K562 (cell line): ENCODE data around the gene ATP6V1A. TPM values are rescaled to one million over a fixed set of nuclear protein-coding genes. Genes with fewer than 3 reads are reported as not detected.

Experiments used
- CREBBP ChIP-seq: IDR thresholded peaks from one replicate; pipeline ENCODE4 v1.6.1; 2012; ENCODE audit warnings: low read depth, mild to moderate bottlenecking, control low read depth, inconsistent platforms, low read length
- MAFK ChIP-seq: IDR thresholded peaks from 2 replicates; pipeline ENCODE4 v1.6.1; 2011; ENCODE audit warnings: low read length, improper control_type of control experiment
- MEIS2 ChIP-seq: fragments of 450-650 bp; IDR thresholded peaks from 2 replicates; pipeline ENCODE4 v1.6.1; 2014; ENCODE audit warnings: mild to moderate bottlenecking; ENCODE audit not compliant: partially characterized antibody
- SLC30A9 ChIP-seq: fragments of 250-450 bp; sonication (Bioruptor Pico); IDR thresholded peaks from 2 replicates; pipeline ENCODE4 v1.8.0; 2022; ENCODE audit warnings: mild to moderate bottlenecking, moderate library complexity
- U2AF2 ChIP-seq: fragments of 200-400 bp; formaldehyde crosslinking; optimal IDR thresholded peaks from 2 replicates; pipeline ENCODE3; 2017; ENCODE audit warnings: low read depth, mild to moderate bottlenecking, low read length
- ZNF175 ChIP-seq: fragments of 200-800 bp; sonication (Bioruptor generic); IDR thresholded peaks from 2 replicates; pipeline ENCODE4 v1.6.1; 2016; ENCODE audit warnings: low read depth, mild to moderate bottlenecking, missing genetic modification characterization, missing compliant biosample characterization
- ZNF584 ChIP-seq: fragments of 200-800 bp; sonication (Bioruptor generic); IDR thresholded peaks from 2 replicates; pipeline ENCODE4 v1.6.1; 2016; ENCODE audit warnings: low read depth, mild to moderate bottlenecking, missing genetic modification characterization, missing compliant biosample characterization
- polyA plus RNA-seq, 8 experiments: library from polyadenylated mRNA; depleted of rRNA in 4 of 8; stranded (reverse) in 5 of 8; unstranded in 3 of 8; fragments of >200 nt; fragmentation: Nextera tagmentation in 2 of 8; fragmentation: Illumina TruSeq in 1 of 8; extraction: Ambion mirVana in 2 of 8; extraction: Trizol in 1 of 8; gene quantifications; 2 replicates each; pipeline versions ENCODE4 v1.2.1 to v1.2.3, GENCODE V29; 2011 to 2014; ENCODE audit warnings: inconsistent platforms in 1 of 8, missing spikeins in 1 of 8
- total RNA-seq, 7 experiments: library from RNA; depleted of rRNA in 6 of 7; stranded (reverse); fragments of >200 nt in 6 of 7; fragmentation: Illumina TruSeq in 2 of 7; extraction: Trizol in 2 of 7; gene quantifications; 2 replicates each; pipeline versions ENCODE4 v1.2.1 to v1.2.3, GENCODE V29; 2011 to 2021; ENCODE audit warnings: low replicate concordance in 1 of 7
- TF ChIP-seq, protein P1 (sequence below): fragments of 450-650 bp; formaldehyde crosslinking; IDR thresholded peaks from 2 replicates; pipeline ENCODE4 v1.4.0; 2020; ENCODE audit warnings: mild to moderate bottlenecking, mixed read lengths
- TF ChIP-seq, protein P2 (sequence below): sonication (generic); formaldehyde crosslinking; IDR thresholded peaks from 2 replicates; pipeline ENCODE4 v1.8.0; 2022; ENCODE audit warnings: mild to moderate bottlenecking, missing genetic modification reagents
- TF ChIP-seq, protein P3 (sequence below): fragments of 450-650 bp; IDR thresholded peaks from 2 replicates; pipeline ENCODE4 v1.6.1; 2016; ENCODE audit warnings: mild to moderate bottlenecking, moderate library complexity
- TF ChIP-seq, protein P4 (sequence below): fragments of 250-450 bp; sonication (Bioruptor Pico); IDR thresholded peaks from 2 replicates; pipeline ENCODE4 v1.8.0; 2021; ENCODE audit warnings: moderate library complexity, mild to moderate bottlenecking, inconsistent platforms
- TF ChIP-seq, protein P5 (sequence below): fragments of 450-650 bp; conservative IDR thresholded peaks from 2 replicates; pipeline ENCODE4 v1.6.1; 2016; ENCODE audit warnings: missing genetic modification characterization, low read depth, mild to moderate bottlenecking, missing compliant biosample characterization, moderate library complexity

ATP6V1A gene
- total and polyA plus RNA-seq, 9 of the 15 experiments (the other 6 are each of a cell fraction or from before 2014, with no cell fraction given): 23.6 to 57.1 (median 39.9) TPM

DNA sequence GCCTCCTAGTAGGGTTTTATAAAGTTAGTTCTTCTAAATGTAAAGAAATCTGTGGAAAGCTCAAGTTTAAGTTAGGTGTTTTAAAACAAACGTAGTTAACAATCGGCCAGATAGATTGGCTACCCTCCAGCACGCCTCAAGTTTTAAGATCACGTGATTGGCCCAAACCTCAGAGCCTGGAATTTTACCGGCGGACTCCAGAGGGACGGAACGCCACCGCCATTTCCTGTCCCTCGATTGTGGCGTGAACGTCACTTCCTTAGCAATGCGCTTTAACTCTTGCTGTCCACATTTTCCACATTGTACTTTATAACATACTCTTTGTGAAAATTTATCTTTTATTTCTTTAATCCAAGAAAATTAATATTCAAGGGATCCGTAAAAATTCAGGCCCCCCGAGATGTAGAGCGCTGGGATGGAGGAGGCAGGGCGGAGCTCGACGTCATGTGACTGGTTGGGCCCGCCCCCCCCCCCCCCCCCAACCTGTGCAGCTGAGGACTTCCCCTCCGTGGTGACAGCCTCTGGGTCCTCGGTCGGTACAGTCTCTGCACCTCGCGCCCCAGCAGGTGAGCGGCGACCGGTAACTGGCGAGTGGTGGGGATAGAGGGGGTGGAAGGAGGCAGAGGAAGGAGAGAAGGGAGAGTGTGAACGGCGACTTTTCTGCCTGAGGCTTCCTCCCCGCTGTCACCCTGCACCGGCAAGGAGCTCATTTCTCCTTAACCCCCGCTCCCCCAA is at the start of gene ATP6V1A (continued):
- TF ChIP-seq, protein P1, sequence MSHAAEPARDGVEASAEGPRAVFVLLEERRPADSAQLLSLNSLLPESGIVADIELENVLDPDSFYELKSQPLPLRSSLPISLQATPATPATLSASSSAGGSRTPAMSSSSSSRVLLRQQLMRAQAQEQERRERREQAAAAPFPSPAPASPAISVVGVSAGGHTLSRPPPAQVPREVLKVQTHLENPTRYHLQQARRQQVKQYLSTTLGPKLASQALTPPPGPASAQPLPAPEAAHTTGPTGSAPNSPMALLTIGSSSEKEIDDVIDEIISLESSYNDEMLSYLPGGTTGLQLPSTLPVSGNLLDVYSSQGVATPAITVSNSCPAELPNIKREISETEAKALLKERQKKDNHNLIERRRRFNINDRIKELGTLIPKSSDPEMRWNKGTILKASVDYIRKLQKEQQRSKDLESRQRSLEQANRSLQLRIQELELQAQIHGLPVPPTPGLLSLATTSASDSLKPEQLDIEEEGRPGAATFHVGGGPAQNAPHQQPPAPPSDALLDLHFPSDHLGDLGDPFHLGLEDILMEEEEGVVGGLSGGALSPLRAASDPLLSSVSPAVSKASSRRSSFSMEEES (CRISPR knock-in tag): peak; percentile 97
- TF ChIP-seq, protein P2, sequence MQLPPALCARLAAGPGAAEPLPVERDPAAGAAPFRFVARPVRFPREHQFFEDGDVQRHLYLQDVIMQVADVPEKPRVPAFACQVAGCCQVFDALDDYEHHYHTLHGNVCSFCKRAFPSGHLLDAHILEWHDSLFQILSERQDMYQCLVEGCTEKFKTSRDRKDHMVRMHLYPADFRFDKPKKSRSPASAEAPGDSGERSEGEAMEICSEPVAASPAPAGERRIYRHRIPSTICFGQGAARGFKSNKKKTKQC (CRISPR knock-in tag): no peak
- TF ChIP-seq U2AF2 (no peak), CREBBP (no peak), ZNF175 (no peak), SLC30A9 (CRISPR knock-in tag) (no peak), MAFK (no peak), ZNF584 (CRISPR knock-in tag) (no peak), MEIS2 (no peak)
- TF ChIP-seq, protein P3, sequence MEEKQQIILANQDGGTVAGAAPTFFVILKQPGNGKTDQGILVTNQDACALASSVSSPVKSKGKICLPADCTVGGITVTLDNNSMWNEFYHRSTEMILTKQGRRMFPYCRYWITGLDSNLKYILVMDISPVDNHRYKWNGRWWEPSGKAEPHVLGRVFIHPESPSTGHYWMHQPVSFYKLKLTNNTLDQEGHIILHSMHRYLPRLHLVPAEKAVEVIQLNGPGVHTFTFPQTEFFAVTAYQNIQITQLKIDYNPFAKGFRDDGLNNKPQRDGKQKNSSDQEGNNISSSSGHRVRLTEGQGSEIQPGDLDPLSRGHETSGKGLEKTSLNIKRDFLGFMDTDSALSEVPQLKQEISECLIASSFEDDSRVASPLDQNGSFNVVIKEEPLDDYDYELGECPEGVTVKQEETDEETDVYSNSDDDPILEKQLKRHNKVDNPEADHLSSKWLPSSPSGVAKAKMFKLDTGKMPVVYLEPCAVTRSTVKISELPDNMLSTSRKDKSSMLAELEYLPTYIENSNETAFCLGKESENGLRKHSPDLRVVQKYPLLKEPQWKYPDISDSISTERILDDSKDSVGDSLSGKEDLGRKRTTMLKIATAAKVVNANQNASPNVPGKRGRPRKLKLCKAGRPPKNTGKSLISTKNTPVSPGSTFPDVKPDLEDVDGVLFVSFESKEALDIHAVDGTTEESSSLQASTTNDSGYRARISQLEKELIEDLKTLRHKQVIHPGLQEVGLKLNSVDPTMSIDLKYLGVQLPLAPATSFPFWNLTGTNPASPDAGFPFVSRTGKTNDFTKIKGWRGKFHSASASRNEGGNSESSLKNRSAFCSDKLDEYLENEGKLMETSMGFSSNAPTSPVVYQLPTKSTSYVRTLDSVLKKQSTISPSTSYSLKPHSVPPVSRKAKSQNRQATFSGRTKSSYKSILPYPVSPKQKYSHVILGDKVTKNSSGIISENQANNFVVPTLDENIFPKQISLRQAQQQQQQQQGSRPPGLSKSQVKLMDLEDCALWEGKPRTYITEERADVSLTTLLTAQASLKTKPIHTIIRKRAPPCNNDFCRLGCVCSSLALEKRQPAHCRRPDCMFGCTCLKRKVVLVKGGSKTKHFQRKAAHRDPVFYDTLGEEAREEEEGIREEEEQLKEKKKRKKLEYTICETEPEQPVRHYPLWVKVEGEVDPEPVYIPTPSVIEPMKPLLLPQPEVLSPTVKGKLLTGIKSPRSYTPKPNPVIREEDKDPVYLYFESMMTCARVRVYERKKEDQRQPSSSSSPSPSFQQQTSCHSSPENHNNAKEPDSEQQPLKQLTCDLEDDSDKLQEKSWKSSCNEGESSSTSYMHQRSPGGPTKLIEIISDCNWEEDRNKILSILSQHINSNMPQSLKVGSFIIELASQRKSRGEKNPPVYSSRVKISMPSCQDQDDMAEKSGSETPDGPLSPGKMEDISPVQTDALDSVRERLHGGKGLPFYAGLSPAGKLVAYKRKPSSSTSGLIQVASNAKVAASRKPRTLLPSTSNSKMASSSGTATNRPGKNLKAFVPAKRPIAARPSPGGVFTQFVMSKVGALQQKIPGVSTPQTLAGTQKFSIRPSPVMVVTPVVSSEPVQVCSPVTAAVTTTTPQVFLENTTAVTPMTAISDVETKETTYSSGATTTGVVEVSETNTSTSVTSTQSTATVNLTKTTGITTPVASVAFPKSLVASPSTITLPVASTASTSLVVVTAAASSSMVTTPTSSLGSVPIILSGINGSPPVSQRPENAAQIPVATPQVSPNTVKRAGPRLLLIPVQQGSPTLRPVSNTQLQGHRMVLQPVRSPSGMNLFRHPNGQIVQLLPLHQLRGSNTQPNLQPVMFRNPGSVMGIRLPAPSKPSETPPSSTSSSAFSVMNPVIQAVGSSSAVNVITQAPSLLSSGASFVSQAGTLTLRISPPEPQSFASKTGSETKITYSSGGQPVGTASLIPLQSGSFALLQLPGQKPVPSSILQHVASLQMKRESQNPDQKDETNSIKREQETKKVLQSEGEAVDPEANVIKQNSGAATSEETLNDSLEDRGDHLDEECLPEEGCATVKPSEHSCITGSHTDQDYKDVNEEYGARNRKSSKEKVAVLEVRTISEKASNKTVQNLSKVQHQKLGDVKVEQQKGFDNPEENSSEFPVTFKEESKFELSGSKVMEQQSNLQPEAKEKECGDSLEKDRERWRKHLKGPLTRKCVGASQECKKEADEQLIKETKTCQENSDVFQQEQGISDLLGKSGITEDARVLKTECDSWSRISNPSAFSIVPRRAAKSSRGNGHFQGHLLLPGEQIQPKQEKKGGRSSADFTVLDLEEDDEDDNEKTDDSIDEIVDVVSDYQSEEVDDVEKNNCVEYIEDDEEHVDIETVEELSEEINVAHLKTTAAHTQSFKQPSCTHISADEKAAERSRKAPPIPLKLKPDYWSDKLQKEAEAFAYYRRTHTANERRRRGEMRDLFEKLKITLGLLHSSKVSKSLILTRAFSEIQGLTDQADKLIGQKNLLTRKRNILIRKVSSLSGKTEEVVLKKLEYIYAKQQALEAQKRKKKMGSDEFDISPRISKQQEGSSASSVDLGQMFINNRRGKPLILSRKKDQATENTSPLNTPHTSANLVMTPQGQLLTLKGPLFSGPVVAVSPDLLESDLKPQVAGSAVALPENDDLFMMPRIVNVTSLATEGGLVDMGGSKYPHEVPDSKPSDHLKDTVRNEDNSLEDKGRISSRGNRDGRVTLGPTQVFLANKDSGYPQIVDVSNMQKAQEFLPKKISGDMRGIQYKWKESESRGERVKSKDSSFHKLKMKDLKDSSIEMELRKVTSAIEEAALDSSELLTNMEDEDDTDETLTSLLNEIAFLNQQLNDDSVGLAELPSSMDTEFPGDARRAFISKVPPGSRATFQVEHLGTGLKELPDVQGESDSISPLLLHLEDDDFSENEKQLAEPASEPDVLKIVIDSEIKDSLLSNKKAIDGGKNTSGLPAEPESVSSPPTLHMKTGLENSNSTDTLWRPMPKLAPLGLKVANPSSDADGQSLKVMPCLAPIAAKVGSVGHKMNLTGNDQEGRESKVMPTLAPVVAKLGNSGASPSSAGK: peak; percentile 90
- TF ChIP-seq, protein P4, sequence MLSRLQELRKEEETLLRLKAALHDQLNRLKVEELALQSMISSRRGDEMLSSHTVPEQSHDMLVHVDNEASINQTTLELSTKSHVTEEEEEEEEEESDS (CRISPR knock-in tag): no peak
- TF ChIP-seq, protein P5, sequence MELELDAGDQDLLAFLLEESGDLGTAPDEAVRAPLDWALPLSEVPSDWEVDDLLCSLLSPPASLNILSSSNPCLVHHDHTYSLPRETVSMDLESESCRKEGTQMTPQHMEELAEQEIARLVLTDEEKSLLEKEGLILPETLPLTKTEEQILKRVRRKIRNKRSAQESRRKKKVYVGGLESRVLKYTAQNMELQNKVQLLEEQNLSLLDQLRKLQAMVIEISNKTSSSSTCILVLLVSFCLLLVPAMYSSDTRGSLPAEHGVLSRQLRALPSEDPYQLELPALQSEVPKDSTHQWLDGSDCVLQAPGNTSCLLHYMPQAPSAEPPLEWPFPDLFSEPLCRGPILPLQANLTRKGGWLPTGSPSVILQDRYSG: peak; percentile 76
